HL-60 (cell line): ENCODE results near the gene NAT9.

Experiments
- DNase-seq, 2 experiments: peaks; one replicate each; pipeline ENCODE4 v3.0.0-alpha.2; 2010 to 2020; ENCODE audit warnings: low read depth in 1 of 2, low spot score in 1 of 2
- H3K27ac ChIP-seq: fragments of 250-450 bp; sonication (Bioruptor Pico); replicated peaks from 2 replicates; pipeline ENCODE4 v1.5.1; 2020; ENCODE audit warnings: mild to moderate bottlenecking, moderate library complexity
- H3K27me3 ChIP-seq: fragments of 250-450 bp; sonication (Bioruptor Pico); 2 replicates; pipeline ENCODE4 v1.5.1; 2021; ENCODE audit warnings: mild to moderate bottlenecking, moderate library complexity; ENCODE audit not compliant: insufficient read depth, poor library complexity, severe bottlenecking
- H3K4me3 ChIP-seq: replicated peaks from 2 replicates; pipeline ENCODE4 v1.5.1; 2011; ENCODE audit warnings: mild to moderate bottlenecking, control low read depth, low read length; ENCODE audit not compliant: insufficient read depth
- GABPA ChIP-seq: IDR thresholded peaks from 2 replicates; pipeline ENCODE4 v1.6.1; 2012; ENCODE audit warnings: low read depth
- POLR2AphosphoS5 ChIP-seq: IDR thresholded peaks from 2 replicates; pipeline ENCODE4 v1.6.1; 2012; ENCODE audit warnings: low read depth
- SPI1 ChIP-seq: IDR thresholded peaks from 2 replicates; pipeline ENCODE4 v1.6.1; 2012; ENCODE audit warnings: low read depth, mild to moderate bottlenecking, borderline replicate concordance
- TF ChIP-seq, protein P1 (sequence below): IDR thresholded peaks from one replicate; pipeline ENCODE4 v1.5.1; 2011; ENCODE audit warnings: low read length, control low read depth, inconsistent platforms; ENCODE audit not compliant: insufficient read depth
- TF ChIP-seq, protein P2 (sequence below): IDR thresholded peaks from 2 replicates; pipeline ENCODE4 v1.6.1; 2012; ENCODE audit warnings: low read depth; ENCODE audit not compliant: insufficient replicate concordance

Gene NAT9

GRCh38 chr17:74729866-74730265 lies 46.3 kb downstream of the NAT9 start:
- DNase-seq, result no peak
- no peak overlapping the region for H3K27ac ChIP-seq
- no peaks in the 10 kb centered on the region for H3K27me3 ChIP-seq
- TF ChIP-seq GABPA, result no peak
- no peak for TF ChIP-seq SPI1
- TF ChIP-seq, protein P1, sequence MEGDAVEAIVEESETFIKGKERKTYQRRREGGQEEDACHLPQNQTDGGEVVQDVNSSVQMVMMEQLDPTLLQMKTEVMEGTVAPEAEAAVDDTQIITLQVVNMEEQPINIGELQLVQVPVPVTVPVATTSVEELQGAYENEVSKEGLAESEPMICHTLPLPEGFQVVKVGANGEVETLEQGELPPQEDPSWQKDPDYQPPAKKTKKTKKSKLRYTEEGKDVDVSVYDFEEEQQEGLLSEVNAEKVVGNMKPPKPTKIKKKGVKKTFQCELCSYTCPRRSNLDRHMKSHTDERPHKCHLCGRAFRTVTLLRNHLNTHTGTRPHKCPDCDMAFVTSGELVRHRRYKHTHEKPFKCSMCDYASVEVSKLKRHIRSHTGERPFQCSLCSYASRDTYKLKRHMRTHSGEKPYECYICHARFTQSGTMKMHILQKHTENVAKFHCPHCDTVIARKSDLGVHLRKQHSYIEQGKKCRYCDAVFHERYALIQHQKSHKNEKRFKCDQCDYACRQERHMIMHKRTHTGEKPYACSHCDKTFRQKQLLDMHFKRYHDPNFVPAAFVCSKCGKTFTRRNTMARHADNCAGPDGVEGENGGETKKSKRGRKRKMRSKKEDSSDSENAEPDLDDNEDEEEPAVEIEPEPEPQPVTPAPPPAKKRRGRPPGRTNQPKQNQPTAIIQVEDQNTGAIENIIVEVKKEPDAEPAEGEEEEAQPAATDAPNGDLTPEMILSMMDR, result no peak
- no peak for TF ChIP-seq POLR2AphosphoS5
- TF ChIP-seq, protein P2, sequence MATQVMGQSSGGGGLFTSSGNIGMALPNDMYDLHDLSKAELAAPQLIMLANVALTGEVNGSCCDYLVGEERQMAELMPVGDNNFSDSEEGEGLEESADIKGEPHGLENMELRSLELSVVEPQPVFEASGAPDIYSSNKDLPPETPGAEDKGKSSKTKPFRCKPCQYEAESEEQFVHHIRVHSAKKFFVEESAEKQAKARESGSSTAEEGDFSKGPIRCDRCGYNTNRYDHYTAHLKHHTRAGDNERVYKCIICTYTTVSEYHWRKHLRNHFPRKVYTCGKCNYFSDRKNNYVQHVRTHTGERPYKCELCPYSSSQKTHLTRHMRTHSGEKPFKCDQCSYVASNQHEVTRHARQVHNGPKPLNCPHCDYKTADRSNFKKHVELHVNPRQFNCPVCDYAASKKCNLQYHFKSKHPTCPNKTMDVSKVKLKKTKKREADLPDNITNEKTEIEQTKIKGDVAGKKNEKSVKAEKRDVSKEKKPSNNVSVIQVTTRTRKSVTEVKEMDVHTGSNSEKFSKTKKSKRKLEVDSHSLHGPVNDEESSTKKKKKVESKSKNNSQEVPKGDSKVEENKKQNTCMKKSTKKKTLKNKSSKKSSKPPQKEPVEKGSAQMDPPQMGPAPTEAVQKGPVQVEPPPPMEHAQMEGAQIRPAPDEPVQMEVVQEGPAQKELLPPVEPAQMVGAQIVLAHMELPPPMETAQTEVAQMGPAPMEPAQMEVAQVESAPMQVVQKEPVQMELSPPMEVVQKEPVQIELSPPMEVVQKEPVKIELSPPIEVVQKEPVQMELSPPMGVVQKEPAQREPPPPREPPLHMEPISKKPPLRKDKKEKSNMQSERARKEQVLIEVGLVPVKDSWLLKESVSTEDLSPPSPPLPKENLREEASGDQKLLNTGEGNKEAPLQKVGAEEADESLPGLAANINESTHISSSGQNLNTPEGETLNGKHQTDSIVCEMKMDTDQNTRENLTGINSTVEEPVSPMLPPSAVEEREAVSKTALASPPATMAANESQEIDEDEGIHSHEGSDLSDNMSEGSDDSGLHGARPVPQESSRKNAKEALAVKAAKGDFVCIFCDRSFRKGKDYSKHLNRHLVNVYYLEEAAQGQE, result no peak
- H3K4me3 ChIP-seq, result no peak overlapping the region

- Histone ChIP-seq H3K4me3 (no peak overlapping the region), H3K27ac (no peak overlapping the region), H3K27me3 (no peaks in the 10 kb centered on the region)
- TF ChIP-seq GABPA, result no peak
- TF ChIP-seq SPI1, result no peak
- TF ChIP-seq, protein P2, result no peak
- TF ChIP-seq, protein P1, result no peak
- no peak for TF ChIP-seq POLR2AphosphoS5
- no peak for DNase-seq
Measured at GRCh38 chr17:74729368-74729767, 46.8 kb downstream of the NAT9 start.

GRCh38 chr17:74728702-74729075 lies 47.5 kb downstream of the NAT9 start:
- no peak overlapping the region for H3K27ac ChIP-seq
- H3K27me3 ChIP-seq, result no peaks in the 10 kb centered on the region
- no peak overlapping the region for H3K4me3 ChIP-seq
- no peak for TF ChIP-seq SPI1
- no peak for TF ChIP-seq GABPA
- TF ChIP-seq, protein P2, result no peak
- TF ChIP-seq, protein P1, result no peak
- TF ChIP-seq POLR2AphosphoS5, result no peak
- no peak for DNase-seq
